H1 (cell line): ENCODE measurements around the gene OTOP3. TPM values are rescaled to one million over a fixed set of nuclear protein-coding genes. Genes with fewer than 3 reads are reported as not detected.

Source experiments
- ASH2L ChIP-seq: fragments of 200-600, 300-600 bp; sonication (generic); IDR thresholded peaks from one replicate; pipeline ENCODE4 v1.7.1; 2017; ENCODE audit warnings: low read length
- BACH1 ChIP-seq: IDR thresholded peaks from 2 replicates; pipeline ENCODE4 v1.6.1; 2012; ENCODE audit warnings: low read length, improper control_type of control experiment
- CHD7 ChIP-seq: fragments of 300-600 bp; sonication (generic); IDR thresholded peaks from 2 replicates; pipeline ENCODE4 v1.7.1; 2012; ENCODE audit warnings: low read length, moderate library complexity, mild to moderate bottlenecking, inconsistent platforms; ENCODE audit not compliant: insufficient replicate concordance
- HDAC6 ChIP-seq: IDR thresholded peaks from one replicate; pipeline ENCODE4 v1.7.1; 2012; ENCODE audit warnings: low read depth, mild to moderate bottlenecking, inconsistent platforms, low read length, moderate library complexity
- POLR2AphosphoS5 ChIP-seq: IDR thresholded peaks from 2 replicates; pipeline ENCODE4 v1.6.1; 2011; ENCODE audit warnings: low read depth, low read length
- RNF2 ChIP-seq: fragments of 200-900, 300-1000 bp; sonication (generic); IDR thresholded peaks from 2 replicates; pipeline ENCODE4 v1.7.1; 2016; ENCODE audit warnings: borderline replicate concordance, low read depth, mild to moderate bottlenecking, antibody characterized with exemption, low read length; ENCODE audit not compliant: poor library complexity, severe bottlenecking; ENCODE audit errors: missing control alignments
- SIN3A ChIP-seq, 2 experiments: IDR thresholded peaks in 1 of 2; conservative IDR thresholded peaks in 1 of 2; 2 replicates each; pipeline ENCODE4 v1.6.1; 2011 to 2012; ENCODE audit warnings: low read length in 2 of 2, improper control_type of control experiment in 1 of 2, low read depth in 1 of 2, mild to moderate bottlenecking in 1 of 2
- SUZ12 ChIP-seq: fragments of 200-600 bp; sonication (generic); IDR thresholded peaks from 2 replicates; pipeline ENCODE4 v1.6.1; 2012; ENCODE audit warnings: mild to moderate bottlenecking, inconsistent platforms, low read length, moderate library complexity, mixed read lengths
- TCF12 ChIP-seq: IDR thresholded peaks from 2 replicates; pipeline ENCODE4 v1.6.1; 2011; ENCODE audit warnings: low read depth, mild to moderate bottlenecking, low read length
- polyA plus RNA-seq, 7 experiments: library from polyadenylated mRNA; depleted of rRNA in 3 of 7; stranded (reverse) in 5 of 7; unstranded in 2 of 7; fragments of >200 nt in 5 of 7; fragments of 200-250 nt in 2 of 7; gene quantifications; 1 replicate in 5 of 7; 2 replicates in 1 of 7; 4 replicates in 1 of 7; pipeline versions ENCODE4 v1.2.1 to v1.2.3, GENCODE V29; 2011 to 2013; ENCODE audit warnings: missing spikeins in 2 of 7, mixed read lengths in 2 of 7
- total RNA-seq: library from RNA; stranded (reverse); fragmentation: NEBNext Ultra II Directional; extraction: Animal tissue kit (Norgen Biotek cat#: 25700); gene quantifications from 2 replicates; pipeline ENCODE4 v1.2.1, GENCODE V29; 2021
- TF ChIP-seq, protein P1 (sequence below): IDR thresholded peaks from 2 replicates; pipeline ENCODE4 v1.6.1; 2012; ENCODE audit warnings: inconsistent platforms

Gene OTOP3
- total and polyA plus RNA-seq, 2 of the 8 experiments (the other 6 are each of a cell fraction or from before 2014, with no cell fraction given) = 0.05 TPM; not detected in 1

DNA sequence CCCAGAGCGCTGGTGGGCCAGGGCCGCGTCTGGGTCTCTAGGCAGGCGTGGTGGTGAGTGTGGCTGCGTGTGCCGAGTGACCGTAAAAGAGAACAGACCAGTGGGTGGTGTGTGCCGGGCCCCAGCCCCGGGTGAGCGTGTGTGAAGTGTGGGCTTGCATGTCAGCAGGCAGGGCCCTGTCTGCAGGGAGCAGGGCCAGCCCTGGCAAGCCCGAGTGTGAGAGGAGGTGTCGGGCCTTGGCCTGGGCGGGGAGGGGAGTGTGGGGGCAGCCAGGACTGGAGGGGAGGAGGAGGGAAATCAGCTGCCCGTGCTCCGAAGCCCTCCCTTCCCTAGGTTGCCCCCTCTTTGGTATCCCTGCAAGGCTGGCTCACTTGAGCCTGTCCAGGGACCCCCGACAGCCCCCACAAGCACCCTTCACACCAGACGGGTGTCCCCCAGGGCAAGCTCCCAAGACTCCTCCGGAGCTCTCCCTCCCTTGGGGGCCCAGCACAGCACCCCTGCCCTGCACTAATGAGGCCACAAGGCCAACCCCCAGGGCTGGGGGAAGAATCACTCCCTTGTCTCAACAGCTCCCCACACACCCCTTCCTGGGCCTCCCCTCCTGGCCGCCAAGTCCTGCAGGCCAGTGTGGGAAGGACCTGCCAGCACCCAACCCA lies 14.5 kb upstream of the OTOP3 start (continued):
- TF ChIP-seq CHD7 (no peak), SUZ12 (no peak), ASH2L (no peak), SIN3A (conservative IDR thresholded peaks at IDR 0.05 in 1 of 2, IDR thresholded peaks at IDR 0.05 in 1 of 2; ENCODE audit: low read depth in 1 of 2, low read length in 2 of 2) (no peak), POLR2AphosphoS5 (no peak), HDAC6 (no peak), RNF2 (no peak), TCF12 (no peak), BACH1 (no peak)
- TF ChIP-seq, protein P1, sequence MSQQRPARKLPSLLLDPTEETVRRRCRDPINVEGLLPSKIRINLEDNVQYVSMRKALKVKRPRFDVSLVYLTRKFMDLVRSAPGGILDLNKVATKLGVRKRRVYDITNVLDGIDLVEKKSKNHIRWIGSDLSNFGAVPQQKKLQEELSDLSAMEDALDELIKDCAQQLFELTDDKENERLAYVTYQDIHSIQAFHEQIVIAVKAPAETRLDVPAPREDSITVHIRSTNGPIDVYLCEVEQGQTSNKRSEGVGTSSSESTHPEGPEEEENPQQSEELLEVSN = no peak
